Measurements from ENCODE around the gene PAF1.

PAF1 gene

DNA sequence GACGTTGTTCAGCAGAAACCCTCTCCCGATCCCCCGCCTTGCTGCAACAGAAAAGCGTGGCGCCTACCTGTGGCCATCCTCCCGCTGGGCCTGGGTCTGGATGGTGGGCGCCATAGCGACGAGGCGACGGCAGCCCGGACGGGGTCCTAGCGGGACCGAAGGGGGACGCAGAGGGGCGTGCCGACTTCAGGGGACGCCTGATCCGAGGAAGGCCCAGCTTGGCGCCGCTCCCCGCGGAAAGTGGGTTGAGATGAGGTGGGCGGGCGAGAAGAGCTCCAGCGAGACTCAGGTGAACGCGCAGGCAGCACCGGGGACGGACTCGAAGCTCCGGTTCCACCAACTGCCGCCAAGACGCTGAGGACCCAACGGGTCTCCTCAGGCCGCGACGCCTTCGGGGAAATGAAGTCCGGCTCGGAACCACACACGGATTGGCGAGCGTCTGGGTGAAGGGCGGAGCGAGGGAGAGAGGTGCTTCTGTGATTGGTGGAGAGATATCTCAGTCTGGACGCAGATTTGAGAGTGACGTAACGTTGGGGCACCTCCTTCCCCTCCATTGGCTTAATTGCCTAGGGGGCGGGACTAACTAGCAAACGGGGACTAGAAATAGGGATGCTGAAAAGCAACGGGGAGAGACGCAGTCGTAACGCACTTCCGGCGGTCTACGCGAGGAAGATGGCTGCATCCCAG lies at the start of gene PAF1, which contains the start of gene MED29:
Gene PAF1, minus strand, starts transcription at position 356 of the 687 bp plus-strand sequence. Its CDS starts 242 bp downstream, at position 114.
Gene MED29, plus strand, starts transcription at position 628 of the 687 bp plus-strand sequence. Its CDS starts 45 bp downstream, at position 673.
- in situ Hi-C loops (cut with HindIII; ENCODE audit: low sequenced_read_pairs): no loop called here

DNA sequence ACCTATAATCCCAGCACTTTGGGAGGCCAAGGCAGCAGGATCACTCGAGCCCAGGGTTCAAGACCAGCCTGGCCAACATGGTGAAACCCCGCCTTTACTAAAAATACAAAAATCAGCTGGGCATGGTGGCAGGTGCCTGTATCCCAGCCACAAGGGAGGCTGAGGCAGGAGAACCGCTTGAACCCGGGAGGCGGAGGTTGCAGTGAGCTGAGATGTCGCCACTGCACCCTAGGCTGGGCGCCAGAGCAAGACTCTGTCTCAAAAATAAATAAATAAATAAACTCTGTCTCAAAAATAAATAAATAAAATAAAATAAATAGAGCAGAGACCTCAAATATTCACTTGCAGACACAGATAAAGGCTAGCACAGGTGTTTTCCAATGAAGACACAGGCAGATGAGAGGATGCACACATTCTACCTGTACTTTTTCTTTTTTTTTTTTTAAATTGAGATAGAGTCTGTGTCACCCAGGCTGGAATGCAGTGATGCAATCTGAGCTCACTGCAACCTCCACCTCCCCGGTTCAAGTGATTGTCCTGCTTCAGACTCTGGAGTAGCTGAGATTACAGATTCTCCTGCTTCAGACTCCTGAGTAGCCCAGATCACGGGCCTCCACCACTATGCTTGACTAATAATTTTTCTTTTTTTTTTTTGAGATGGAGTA lies 47.5 kb upstream of the PAF1 start:
- in situ Hi-C loops (cut with HindIII; ENCODE audit: low sequenced_read_pairs): no loop called here

DNA sequence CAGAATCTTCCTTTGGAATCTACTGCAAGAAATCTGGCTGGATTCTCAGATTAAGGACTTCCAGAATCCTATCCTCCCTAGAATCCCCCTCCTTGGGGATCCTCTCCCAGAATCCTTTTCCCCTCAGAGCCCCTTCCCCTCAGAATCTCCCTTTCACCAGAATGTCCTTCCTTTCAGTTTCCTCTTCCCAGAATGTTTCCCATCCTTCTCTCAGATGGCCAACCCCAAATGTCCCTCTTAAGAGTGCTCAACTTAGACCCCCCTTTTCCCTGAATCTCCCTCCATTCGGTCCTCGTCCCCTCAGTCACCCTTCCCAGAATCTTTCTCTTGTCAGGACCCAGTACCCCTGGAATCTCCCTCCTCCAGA lies 45.4 kb upstream of the PAF1 start:
- in situ Hi-C loops (cut with HindIII; ENCODE audit: low sequenced_read_pairs): no loop called here

DNA sequence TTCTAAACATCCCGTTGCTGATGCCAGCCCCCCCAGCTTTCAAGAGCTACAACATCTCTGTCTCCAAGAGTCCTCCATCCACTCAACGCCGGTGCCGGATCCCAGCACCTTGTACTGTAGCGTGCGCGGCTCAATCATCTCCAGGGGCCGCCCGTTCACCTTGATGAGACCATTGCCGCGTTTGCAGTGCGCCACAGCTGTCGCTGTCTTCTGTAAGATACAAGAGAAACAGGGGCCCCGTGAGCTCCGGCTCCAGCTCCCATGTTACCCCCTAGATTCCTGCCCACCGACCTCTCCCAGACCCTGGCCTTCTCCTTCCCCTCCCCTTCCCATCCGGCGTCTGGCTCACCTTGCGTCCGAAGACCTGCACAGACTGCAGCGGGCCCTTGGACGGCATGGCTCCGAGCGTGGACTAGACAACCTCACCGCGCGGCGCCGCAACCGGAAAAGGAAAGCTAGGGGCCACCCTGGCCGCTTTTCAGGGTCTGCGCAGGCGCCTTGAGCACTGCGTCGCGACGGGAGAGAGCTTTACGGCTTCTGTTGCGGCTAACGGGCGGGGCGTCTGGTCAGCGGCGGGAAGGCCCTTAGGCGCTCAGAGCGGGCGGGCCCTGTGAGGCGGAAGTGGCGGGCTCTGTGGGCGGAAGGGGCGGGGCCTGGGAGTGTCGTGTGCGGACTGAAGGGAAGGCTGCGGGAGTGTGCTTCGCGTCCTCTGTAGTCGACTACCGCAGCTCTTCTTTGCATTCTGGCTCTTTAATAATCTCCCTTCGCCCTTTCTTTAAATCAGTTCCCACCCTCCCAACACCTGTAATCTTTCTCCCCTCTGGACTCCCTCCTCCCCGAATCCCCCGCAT lies 44.8 kb upstream of the PAF1 start, which contains the start of gene RPS16:
Gene RPS16, minus strand, starts transcription at position 451 of the 851 bp plus-strand sequence. Its CDS starts 54 bp downstream, at position 397.
- in situ Hi-C loops (cut with HindIII; ENCODE audit: low sequenced_read_pairs): no loop called here

DNA sequence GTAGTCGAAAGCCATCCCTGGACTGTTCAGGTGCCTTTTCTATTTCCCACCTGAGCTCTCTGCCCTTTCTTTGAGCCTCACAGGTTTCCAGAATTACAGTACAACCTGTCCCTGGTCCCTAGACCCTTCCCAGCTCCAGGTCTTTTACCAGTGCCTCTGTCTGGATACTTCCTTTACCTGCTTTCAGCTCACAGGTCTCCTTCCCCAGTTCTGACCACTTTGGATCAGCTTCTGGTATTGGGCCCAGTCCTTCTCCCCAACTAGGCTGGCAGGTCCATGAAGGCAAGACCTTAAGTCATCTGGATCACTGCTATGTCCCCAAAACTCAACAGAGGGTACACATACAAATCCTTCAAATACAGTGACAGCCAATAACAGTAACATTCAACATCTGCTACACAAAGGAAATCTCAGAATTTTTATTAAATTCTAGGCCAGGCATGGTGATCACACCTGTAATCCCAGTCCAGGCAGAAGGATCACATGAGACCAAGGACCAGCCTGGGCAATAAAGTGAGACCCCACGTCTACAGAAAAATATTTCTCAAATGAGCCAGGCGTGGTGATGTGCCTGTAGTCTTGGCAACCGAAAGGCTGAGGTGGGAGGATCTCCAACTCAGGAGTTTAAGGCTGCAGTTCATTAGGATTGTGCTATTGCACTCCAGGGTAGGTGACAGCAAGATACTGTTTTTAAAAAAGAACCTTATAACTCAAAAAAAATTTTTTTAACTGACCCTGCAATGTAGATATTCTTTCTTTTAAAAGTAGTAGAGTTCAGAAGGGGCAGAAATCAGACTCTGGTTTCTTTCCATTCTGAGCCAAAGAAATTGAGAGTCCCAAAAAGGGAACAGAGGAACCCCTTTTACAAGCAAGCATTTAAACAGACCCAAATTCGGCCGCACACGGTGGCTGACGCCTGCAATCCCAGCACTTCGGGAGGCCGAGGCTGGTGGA lies 43.5 kb upstream of the PAF1 start:
- in situ Hi-C loops (cut with HindIII; ENCODE audit: low sequenced_read_pairs): no loop called here

DNA sequence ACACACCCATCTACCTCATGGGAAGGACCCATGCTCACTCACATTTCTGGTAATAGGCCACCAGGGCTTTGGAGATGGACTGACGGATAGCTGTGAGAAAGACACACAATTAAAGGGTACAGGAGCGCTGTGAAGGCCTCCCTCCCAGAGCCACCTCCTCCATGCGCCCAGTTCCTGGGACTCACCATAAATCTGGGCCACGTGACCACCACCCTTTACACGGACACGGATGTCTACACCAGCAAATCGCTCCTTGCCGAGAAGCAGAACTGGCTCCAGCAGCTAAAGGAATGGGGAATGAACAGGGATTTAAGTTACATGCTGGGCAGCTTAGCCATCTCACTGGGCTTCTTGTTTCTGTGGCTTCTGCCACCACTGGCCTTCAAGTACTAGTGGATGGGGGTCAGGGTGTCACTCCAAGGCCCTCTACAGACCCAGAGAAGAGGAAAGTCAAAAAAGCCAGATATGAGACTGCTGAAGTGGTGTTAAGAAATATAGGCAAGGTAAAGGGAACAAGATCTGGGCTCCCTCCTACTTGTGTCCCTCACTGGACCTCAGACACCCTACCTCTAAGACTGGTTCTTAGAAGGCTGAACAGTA lies 42.7 kb upstream of the PAF1 start:
- in situ Hi-C loops (cut with HindIII; ENCODE audit: low sequenced_read_pairs): no loop called here

DNA sequence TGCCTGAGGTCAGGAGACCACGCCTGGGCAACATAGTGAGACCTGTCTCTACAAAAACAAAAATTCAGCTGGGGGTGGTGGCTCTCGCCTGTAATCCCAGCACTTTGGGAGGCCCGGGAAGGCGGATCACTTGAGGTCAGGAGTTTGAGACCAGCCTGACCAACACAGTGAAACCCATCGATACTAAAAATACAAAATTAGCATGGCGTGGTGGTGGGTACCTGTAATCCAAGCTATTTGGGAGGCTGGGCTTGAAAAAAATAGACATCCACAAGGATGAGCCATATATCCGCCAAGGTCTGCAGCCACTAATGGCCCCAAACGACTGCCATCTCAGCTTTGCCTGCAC lies 41.7 kb upstream of the PAF1 start:
- in situ Hi-C loops (cut with HindIII; ENCODE audit: low sequenced_read_pairs): no loop called here

DNA sequence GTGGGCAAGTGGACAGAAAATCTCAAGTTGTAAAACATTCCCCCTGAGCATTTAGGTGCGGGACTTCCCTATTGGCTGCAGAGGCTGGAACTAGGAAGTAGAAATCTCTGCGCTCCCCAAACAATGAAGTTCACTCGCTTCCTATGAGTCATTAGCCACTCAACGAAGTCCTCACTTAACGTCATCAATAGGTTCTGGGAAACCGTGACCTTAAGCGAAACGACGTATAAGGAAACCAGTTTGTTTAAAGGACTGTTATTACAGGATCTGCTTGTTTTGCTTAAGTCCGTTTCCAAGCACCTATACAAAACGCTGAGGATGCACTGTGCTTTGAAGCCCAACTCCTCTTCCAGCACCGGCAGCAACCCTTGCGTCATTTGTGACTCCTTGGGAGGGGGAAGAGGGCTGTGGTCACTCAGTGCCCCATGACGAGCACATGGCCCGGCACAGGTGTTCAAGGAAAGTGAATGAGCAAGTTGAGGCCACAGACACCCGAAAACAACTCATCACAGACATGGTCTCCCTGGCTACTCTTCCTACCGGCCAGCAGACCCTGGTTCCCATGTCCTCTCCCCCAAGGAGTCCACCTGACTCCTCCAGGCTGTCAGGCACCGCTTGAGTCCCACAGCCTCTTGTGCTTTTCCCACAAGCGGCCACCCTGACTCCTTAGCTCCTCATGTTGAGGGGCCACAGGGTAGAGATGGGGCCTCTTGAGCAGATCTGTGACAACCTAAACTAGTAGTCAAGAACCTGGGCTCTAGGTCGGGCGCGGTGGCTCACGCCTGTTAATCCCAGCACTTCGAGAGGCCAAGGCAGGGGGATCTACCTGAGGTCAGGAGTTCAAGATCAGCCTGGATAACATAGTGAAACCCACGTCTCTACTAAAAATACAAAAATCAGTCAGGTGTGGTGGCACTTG lies 40.0 kb upstream of the PAF1 start:
- in situ Hi-C loops (cut with HindIII; ENCODE audit: low sequenced_read_pairs): no loop called here

DNA sequence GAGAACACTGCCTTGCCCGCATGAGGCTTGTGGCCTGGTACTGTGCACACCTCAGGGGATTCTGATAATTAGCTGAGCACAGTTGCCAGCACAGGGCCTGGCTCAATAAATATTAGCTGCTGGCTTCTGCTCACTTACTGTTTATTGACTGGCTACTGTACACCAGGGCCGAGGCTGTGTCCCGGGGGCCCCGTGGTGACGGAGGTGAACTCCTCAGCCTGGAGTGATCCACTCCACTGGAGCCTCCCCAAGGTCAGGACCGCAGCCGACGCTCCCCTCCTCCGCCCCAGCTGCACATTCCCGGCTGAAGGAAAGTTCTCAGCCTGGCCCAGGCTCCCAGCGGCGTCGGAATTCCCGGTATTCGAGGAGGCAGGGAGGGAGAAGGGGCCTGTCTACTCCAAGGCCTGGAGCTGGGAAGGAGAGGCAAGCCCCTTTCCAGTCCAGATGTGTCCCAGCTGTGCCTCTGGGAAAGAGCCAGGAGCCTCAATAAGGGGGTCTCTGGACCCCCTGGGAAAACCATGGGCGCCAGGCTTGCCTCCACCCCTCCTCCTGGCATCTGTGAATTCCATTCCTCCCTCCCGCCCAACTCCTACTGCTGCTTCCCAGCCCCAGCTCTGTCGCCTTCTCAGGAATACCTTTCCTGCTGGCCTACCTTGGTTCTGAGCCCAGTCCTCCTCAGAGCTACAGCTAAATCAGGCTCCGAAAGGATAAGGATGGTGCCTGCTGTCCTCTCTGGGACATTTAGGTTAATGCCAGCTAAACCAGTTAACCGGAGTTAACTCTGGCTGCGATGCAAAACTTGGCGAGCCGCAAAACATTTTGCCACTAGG lies 37.6 kb upstream of the PAF1 start:
- in situ Hi-C loops (cut with HindIII; ENCODE audit: low sequenced_read_pairs): no loop called here

DNA sequence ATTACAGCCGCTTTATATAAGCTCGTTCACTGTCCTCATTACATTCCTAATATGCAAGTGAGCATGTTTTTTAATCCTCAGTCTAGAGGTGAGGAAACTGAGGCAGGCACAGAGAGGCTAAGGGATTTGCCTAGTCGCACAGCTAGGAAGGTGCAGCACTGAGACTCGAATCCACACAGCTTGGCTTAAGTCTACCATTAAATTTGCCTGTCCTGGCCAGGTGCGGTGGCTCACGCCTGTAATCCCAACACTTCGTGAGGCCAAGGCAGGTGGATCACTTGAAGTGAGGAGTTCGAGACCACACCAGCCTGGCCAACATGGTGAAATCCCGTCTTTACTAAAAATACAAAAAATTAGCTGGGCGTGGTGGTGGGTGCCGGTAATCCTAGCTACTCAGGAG lies 36.8 kb upstream of the PAF1 start:
- in situ Hi-C loops (cut with HindIII; ENCODE audit: low sequenced_read_pairs): no loop called here

DNA sequence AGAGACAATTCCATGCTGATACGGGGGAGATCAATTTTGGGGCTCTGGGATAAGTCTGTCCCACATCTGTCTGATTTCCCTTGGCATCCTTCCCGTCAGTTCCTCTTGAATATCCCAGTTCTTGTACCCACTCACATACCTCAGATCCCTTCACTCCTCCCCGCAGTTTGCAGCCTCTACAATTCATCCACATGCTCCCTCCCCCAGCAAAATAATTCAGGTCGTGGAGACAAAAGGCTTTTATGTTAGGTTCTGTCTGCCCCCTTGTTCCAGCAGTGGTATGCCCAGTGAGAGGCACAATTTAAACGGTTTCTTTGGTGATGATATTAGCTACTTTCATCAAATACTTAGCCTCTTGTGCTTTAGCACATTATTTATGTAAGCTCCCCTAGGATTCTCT lies 35.3 kb upstream of the PAF1 start:
- in situ Hi-C loops (cut with HindIII; ENCODE audit: low sequenced_read_pairs): no loop called here

DNA sequence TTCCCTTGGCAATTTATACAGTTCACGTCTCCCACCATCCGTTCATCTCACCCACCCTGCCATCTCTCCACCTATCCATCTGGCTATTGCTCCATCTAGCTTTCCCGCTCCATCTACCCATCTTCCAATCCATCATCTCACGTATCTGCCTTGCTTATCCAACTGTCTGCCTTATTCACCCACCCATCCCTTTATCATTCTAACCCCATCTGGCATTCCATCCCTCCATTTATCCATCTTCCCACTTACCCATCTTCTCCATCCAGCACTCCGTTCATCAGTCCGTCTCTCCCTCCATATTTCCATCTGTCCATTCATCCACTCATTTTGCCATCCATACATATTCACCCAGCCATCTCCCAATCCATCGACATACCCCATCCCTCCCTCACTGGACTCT lies 34.8 kb upstream of the PAF1 start:
- in situ Hi-C loops (cut with HindIII; ENCODE audit: low sequenced_read_pairs): no loop called here

DNA sequence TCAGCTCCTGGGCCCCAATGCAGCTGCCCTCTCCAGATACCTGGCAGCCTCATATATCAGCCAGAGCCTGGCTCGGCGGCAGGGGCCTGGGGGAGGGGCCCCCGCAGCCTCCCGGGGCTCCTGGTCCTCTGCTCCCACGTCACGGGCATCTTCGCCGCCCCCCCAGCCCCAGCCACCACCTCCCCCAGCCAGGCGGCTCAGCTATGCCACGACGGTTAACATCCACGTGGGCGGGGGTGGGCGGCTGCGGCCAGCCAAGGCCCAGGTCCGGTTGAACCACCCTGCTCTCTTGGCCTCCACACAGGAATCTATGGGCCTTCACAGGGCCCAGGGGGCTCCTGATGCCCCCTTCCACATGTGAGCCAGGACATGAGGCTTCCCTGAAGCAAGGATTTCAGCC lies 34.0 kb upstream of the PAF1 start:
- in situ Hi-C loops (cut with HindIII; ENCODE audit: low sequenced_read_pairs): no loop called here

DNA sequence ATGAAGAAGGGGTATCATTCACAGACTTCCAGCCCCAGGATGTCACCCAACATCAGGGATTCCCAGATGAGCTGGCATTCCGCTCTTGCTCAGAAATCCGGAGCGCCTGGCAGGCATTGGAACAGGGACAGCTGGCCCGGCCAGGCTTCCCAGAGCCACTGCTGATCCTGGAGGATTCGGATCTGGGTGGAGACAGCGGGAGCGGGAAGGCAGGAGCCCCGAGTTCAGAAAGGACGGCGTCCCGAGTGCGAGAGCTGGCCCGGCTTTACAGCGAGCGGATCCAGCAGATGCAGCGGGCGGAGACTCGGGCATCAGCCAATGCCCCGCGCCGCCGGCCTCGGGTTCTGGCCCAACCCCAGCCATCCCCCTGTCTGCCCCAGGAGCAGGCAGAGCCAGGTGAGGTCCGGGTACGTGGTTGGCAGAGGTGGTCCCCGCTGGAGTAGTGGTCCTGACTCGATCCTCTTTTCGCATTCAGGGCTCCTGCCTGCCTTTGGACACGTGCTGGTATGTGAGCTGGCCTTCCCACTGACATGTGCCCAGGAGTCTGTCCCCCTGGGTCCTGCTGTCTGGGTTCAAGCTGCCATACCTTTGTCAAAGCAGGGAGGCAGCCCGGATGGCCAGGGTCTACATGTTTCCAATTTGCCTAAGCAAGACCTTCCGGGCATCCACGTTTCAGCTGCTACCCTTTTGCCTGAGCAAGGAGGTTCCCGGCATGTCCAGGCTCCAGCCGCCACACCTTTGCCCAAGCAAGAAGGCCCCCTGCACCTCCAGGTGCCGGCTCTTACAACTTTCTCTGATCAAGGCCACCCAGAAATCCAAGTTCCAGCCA lies 32.6 kb upstream of the PAF1 start:
- in situ Hi-C loops (cut with HindIII; ENCODE audit: low sequenced_read_pairs): no loop called here

DNA sequence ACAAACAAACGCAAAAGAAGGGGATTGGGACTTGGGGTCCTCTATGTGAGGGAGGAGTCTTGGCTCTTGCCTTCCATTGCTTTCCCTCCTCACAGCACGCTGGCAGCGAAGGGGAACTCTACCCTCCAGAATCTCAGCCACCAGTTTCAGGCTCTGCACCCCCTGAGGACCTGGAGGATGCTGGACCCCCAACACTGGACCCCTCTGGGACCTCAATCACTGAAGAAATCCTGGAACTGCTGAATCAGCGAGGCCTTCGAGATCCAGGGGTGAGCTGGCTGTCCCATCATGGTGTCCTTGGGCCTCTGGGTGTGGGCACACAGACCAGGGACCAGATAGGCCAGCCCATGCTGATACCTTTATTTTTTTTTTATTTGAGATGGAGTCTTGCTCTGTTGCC lies 31.1 kb upstream of the PAF1 start:
- in situ Hi-C loops (cut with HindIII; ENCODE audit: low sequenced_read_pairs): no loop called here

DNA sequence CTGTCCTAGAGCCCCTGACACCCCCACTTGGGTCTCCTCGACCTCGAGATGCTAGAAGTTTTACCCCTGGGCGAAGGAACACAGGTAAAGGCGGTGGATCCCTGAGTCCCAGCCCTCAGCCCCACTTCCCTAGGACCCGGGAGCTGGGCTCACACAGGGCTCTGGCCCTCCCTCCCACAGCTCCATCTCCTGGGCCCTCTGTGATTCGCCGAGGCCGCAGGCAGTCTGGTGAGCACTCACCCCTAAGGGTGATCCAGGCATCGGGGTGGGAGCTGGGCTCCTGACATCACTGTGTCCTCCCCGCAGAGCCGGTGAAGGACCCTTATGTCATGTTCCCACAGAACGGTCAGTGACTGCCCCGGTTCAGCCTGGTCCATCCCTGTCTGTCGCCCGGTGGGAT lies 29.9 kb upstream of the PAF1 start:
- in situ Hi-C loops (cut with HindIII; ENCODE audit: low sequenced_read_pairs): no loop called here

DNA sequence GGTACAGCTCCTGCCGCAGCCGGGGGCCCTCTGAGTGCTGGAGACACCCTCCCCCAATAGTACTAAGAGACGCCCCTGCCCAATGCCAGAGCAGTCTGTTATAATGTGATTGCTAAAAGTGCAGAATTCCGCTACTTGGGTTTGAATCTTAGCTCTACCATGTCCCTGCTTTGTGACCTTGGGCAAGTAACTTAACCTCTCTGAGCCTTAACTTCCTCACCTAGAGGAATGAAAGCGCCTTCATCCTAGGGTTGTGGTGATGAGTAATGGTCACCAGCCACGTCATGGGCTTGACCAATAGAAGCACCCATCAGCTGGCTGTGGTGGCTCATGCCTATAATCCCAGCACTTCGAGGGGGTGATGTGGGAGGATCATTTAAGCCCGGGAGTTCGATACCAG lies 28.1 kb upstream of the PAF1 start:
- in situ Hi-C loops (cut with HindIII; ENCODE audit: low sequenced_read_pairs): no loop called here
